ENCODE results near the gene ACP5.

The ACP5 gene

GRCh38 chr19:11551603-11552235 lies 25.7 kb downstream of the ACP5 start:
- DNase-seq (ENCODE audit: low read depth), result no peak
- no peak overlapping the region for H3K4me3 ChIP-seq (ENCODE audit: low read depth, low read length)

DNA sequence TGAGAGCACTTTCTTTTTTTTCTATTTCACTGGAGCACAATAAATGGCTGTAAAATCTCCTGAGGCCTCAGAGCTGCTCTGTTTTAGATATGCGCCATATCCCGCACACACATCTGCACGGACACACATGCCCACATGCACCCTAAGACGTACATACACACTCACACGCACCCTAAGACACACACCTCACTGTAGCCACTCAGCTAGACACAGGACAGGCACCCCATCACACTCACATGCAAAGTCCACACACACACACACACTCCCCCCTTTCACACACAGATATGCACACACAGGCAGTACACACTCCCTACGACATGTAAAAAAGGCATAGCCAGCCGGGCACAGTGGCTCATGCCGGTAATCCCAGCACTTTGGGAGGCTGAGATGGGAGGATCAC lies 27.2 kb downstream of the ACP5 start:
- H3K4me3 ChIP-seq (ENCODE audit: low read depth, low read length), result no peak overlapping the region
- DNase-seq (ENCODE audit: low read depth), result no peak

- no peak for DNase-seq (ENCODE audit: low read depth)
- no peak overlapping the region for H3K4me3 ChIP-seq (ENCODE audit: low read depth, low read length)
Measured at GRCh38 chr19:11549386-11549953, 28.0 kb downstream of the ACP5 start.

DNA sequence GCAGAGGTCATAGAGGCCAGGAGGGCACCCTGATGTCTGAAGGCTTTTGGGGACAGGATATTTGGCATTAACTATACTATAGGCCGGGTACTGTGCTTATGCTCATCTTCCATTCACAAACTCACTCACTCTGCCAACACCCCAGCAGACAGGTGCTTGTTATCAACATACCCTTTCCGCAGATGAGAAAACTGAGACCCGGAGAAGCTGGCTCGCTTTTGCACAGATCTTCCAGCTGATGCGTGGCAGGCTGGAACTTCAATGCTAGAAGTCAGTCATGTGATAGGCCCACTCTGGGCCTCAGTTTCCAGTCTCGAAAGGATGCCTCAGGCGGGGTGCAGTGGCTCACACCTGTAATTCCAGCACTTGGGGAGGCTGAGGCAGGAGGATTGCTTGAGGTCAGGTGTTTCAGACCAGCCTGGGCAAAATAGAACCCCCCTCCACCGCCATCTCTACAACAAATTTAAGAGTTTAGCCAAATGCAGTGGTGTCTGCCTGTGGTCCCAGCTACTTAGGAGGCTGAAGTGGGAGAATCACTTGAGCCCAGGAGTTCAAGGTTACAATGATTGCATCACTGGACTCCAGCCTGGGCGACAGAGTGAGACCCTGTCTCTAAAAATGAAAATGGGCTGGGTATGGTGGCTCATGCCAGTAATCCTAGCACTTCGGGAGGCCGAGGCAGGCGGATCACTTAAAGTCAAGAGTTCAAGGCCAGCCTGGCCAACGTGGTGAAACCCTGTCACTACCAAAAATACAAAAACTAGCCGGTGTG lies 29.3 kb downstream of the ACP5 start:
- no peak for DNase-seq (ENCODE audit: low read depth)
- H3K4me3 ChIP-seq (ENCODE audit: low read depth, low read length), result no peak overlapping the region

DNA sequence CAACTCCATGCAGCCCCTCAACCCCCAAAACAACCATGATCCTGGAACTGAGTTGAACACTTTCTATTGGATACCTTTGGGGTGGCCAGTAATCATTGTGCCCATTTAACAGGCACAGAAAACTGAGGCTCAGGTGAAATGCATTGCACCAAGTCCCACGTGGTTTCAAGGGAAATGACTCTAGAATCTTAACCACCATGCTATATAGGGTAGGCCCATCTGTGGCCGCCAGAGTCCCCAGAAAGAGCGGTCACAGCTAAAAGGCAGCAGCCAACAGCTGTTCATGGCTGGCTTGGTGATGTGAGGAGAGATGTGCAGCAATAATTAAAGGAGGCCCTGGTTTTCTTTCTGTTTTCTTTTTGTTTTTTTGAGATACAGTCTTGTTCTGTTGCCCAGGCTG lies 36.2 kb downstream of the ACP5 start:
- no peak for DNase-seq (ENCODE audit: low read depth)
- H3K4me3 ChIP-seq (ENCODE audit: low read depth, low read length), result no peak overlapping the region

GRCh38 chr19:11540645-11541044 lies 36.8 kb downstream of the ACP5 start:
- no peak overlapping the region for H3K4me3 ChIP-seq (ENCODE audit: low read depth, low read length)

GRCh38 chr19:11539495-11540365 lies 37.7 kb downstream of the ACP5 start:
- no peak for DNase-seq (ENCODE audit: low read depth)
- H3K4me3 ChIP-seq (ENCODE audit: low read depth, low read length), result peak overlapping the region; percentile 30

More at GRCh38 chr19:11540645-11541044, 36.8 kb downstream of the ACP5 start:
- no peak for DNase-seq (ENCODE audit: low read depth)

GRCh38 chr19:11538232-11539036 lies 39.0 kb downstream of the ACP5 start, which contains the start of gene CNN1:
TSS of gene CNN1 (plus strand) at chr19:11538851. CDS start at chr19:11538928, 77 bp downstream.
- H3K4me3 ChIP-seq (ENCODE audit: low read depth, low read length), result peak within 1 kb of the TSS; percentile 20
- DNase-seq (ENCODE audit: low read depth), result peak; percentile 38

- DNase-seq (ENCODE audit: low read depth), result peak; percentile 43
- H3K4me3 ChIP-seq (ENCODE audit: low read depth, low read length), result peak overlapping the region; percentile 29
Measured at GRCh38 chr19:11535792-11536595, 41.5 kb downstream of the ACP5 start.

DNA sequence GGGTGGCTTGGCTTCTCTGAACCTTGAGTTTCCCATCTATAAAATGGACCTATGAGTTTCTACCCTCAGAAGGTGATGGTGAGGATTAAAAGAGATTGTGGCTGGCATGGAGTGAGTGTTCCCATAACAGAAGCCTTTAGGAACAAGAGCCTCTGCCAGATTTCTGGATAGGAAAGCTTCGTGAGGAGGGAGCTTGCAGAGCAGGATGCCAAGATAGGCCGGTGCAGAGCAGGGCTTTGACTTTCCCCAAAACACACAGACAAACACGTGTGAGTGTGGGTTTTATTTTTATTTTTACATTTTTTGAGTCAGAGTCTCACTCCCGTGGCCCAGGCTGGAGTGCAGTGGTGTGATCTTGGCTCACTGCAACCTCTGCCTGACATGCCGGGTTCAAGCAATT lies 42.5 kb downstream of the ACP5 start:
- DNase-seq (ENCODE audit: low read depth), result no peak
- no peak overlapping the region for H3K4me3 ChIP-seq (ENCODE audit: low read depth, low read length)

DNA sequence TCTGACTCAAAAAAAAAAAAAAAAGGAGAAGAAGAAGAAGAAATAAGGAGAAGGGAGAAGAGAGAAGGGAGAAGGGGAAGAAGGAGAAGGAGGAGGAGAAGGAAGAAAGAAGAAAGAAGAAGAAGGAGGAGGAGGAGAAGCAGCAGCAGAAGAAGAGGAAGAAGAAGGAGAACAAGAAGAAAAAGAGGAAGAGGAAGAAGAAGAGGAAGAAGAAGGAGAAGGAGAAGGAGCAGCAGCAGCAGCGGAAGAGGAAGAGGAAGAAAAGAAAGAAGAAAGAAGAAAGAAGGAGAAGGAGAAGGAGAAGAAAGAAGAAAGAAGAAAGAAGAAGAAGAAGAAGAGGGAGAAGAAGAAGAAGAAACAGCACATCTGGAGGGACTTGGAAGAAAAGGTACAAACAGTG lies 42.9 kb downstream of the ACP5 start:
- H3K4me3 ChIP-seq (ENCODE audit: low read depth, low read length), result no peak overlapping the region
- no peak for DNase-seq (ENCODE audit: low read depth)

GRCh38 chr19:11530432-11530831 lies 47.0 kb downstream of the ACP5 start:
- DNase-seq (ENCODE audit: low read depth), result peak; percentile 45
- no peak overlapping the region for H3K4me3 ChIP-seq (ENCODE audit: low read depth, low read length)

- peak; percentile 92 for DNase-seq (ENCODE audit: low read depth)
- H3K4me3 ChIP-seq (ENCODE audit: low read depth, low read length), result peak within 1 kb of the TSS; percentile 85
Measured at GRCh38 chr19:11528551-11529341, 48.7 kb downstream of the ACP5 start, which contains the start of gene ECSIT. TSS of gene ECSIT (minus strand) at chr19:11529134. CDS start at chr19:11519170, 9,964 bp downstream.
